IPS-18a (cell line): ENCODE results near the gene LYPD6.

Experiments used
- H3K27ac ChIP-seq: one replicate; pipeline ENCODE4 v1.5.1; 2013; ENCODE audit warnings: low read length
- H3K27me3 ChIP-seq: one replicate; pipeline ENCODE4 v1.6.1; 2013; ENCODE audit warnings: mild to moderate bottlenecking, low read length; ENCODE audit not compliant: control insufficient read depth, insufficient read depth
- H3K36me3 ChIP-seq: one replicate; pipeline ENCODE4 v1.6.1; 2013; ENCODE audit warnings: low read depth, low read length; ENCODE audit not compliant: control insufficient read depth
- H3K4me1 ChIP-seq: one replicate; pipeline ENCODE4 v1.6.1; 2013; ENCODE audit warnings: low read depth, low read length; ENCODE audit not compliant: control insufficient read depth
- H3K4me3 ChIP-seq: one replicate; pipeline ENCODE4 v1.5.1; 2013; ENCODE audit warnings: low read length
- H3K9ac ChIP-seq: one replicate; pipeline ENCODE4 v1.6.1; 2013; ENCODE audit warnings: mild to moderate bottlenecking, low read length, moderate library complexity
- H3K9me3 ChIP-seq: one replicate; pipeline ENCODE4 v1.6.1; 2013; ENCODE audit warnings: low read depth, low read length; ENCODE audit not compliant: control insufficient read depth

LYPD6 gene

GRCh38 chr2:149348291-149348690 lies 17.9 kb downstream of the LYPD6 start:
- Histone ChIP-seq H3K9me3 (no peaks in the 10 kb centered on the region), H3K27ac (no peak overlapping the region), H3K4me3 (no peak overlapping the region), H3K36me3 (no peaks in the 10 kb centered on the region), H3K27me3 (no peaks in the 10 kb centered on the region), H3K4me1 (no peaks in the 10 kb centered on the region), H3K9ac (no peak overlapping the region)

GRCh38 chr2:149353421-149353820 lies 23.0 kb downstream of the LYPD6 start:
- no peak overlapping the region for H3K9ac ChIP-seq

GRCh38 chr2:149355716-149356422 lies 25.5 kb downstream of the LYPD6 start:
- H3K27me3 ChIP-seq, result no peaks in the 10 kb centered on the region
- H3K4me3 ChIP-seq, result no peak overlapping the region
- H3K4me1 ChIP-seq, result peaks cover 6% of the 10 kb centered on the region
- H3K36me3 ChIP-seq, result no peaks in the 10 kb centered on the region
- no peaks in the 10 kb centered on the region for H3K9me3 ChIP-seq
- no peak overlapping the region for H3K27ac ChIP-seq
- H3K9ac ChIP-seq, result no peak overlapping the region

More at GRCh38 chr2:149353421-149353820, 23.0 kb downstream of the LYPD6 start:
- no peak overlapping the region for H3K4me3 ChIP-seq
- no peaks in the 10 kb centered on the region for H3K4me1 ChIP-seq
- no peaks in the 10 kb centered on the region for H3K36me3 ChIP-seq
- H3K9me3 ChIP-seq, result no peaks in the 10 kb centered on the region
- no peaks in the 10 kb centered on the region for H3K27me3 ChIP-seq
- no peak overlapping the region for H3K27ac ChIP-seq

- Histone ChIP-seq H3K4me3 (no peak overlapping the region), H3K27ac (no peak overlapping the region), H3K9ac (no peak overlapping the region), H3K36me3 (no peaks in the 10 kb centered on the region), H3K9me3 (no peaks in the 10 kb centered on the region), H3K4me1 (peaks cover 6% of the 10 kb centered on the region), H3K27me3 (no peaks in the 10 kb centered on the region)
These were observed 26.7 kb downstream of the LYPD6 start for GRCh38 chr2:149357058-149357457.

- Histone ChIP-seq H3K9me3 (no peaks in the 10 kb centered on the region), H3K4me1 (peaks cover 13% of the 10 kb centered on the region), H3K36me3 (no peaks in the 10 kb centered on the region), H3K27me3 (no peaks in the 10 kb centered on the region), H3K27ac (no peak overlapping the region), H3K9ac (no peak overlapping the region), H3K4me3 (no peak overlapping the region)
These were observed 29.7 kb downstream of the LYPD6 start for GRCh38 chr2:149360106-149360505.

GRCh38 chr2:149363958-149364357 lies 33.6 kb downstream of the LYPD6 start:
- Histone ChIP-seq H3K36me3 (no peaks in the 10 kb centered on the region), H3K27me3 (no peaks in the 10 kb centered on the region), H3K27ac (no peak overlapping the region)

GRCh38 chr2:149364839-149365238 lies 34.5 kb downstream of the LYPD6 start:
- Histone ChIP-seq H3K27ac (no peak overlapping the region), H3K4me1 (peaks cover 22% of the 10 kb centered on the region), H3K27me3 (no peaks in the 10 kb centered on the region), H3K36me3 (no peaks in the 10 kb centered on the region), H3K9ac (no peak overlapping the region), H3K4me3 (no peak overlapping the region), H3K9me3 (no peaks in the 10 kb centered on the region)

More at GRCh38 chr2:149363958-149364357, 33.6 kb downstream of the LYPD6 start:
- peaks cover 22% of the 10 kb centered on the region for H3K4me1 ChIP-seq
- H3K9me3 ChIP-seq, result no peaks in the 10 kb centered on the region
- H3K4me3 ChIP-seq, result no peak overlapping the region
- no peak overlapping the region for H3K9ac ChIP-seq

- Histone ChIP-seq H3K27ac (no peak overlapping the region), H3K9ac (no peak overlapping the region), H3K36me3 (no peaks in the 10 kb centered on the region), H3K4me1 (peaks cover 16% of the 10 kb centered on the region), H3K27me3 (no peaks in the 10 kb centered on the region), H3K4me3 (no peak overlapping the region), H3K9me3 (no peaks in the 10 kb centered on the region)
These were observed 35.7 kb downstream of the LYPD6 start for GRCh38 chr2:149365931-149366583.

GRCh38 chr2:149370061-149370775 lies 39.8 kb downstream of the LYPD6 start:
- peaks cover 8% of the 10 kb centered on the region for H3K4me1 ChIP-seq
- no peak overlapping the region for H3K4me3 ChIP-seq
- no peaks in the 10 kb centered on the region for H3K27me3 ChIP-seq

GRCh38 chr2:149371476-149371875 lies 41.1 kb downstream of the LYPD6 start:
- no peaks in the 10 kb centered on the region for H3K9me3 ChIP-seq
- no peak overlapping the region for H3K27ac ChIP-seq
- no peak overlapping the region for H3K4me3 ChIP-seq
- H3K9ac ChIP-seq, result no peak overlapping the region
- no peaks in the 10 kb centered on the region for H3K36me3 ChIP-seq
- peaks cover 14% of the 10 kb centered on the region for H3K4me1 ChIP-seq
- H3K27me3 ChIP-seq, result no peaks in the 10 kb centered on the region

More at GRCh38 chr2:149370061-149370775, 39.8 kb downstream of the LYPD6 start:
- H3K36me3 ChIP-seq, result no peaks in the 10 kb centered on the region
- H3K9me3 ChIP-seq, result no peaks in the 10 kb centered on the region
- H3K27ac ChIP-seq, result no peak overlapping the region
- H3K9ac ChIP-seq, result no peak overlapping the region

- H3K36me3 ChIP-seq, result no peaks in the 10 kb centered on the region
- H3K4me3 ChIP-seq, result no peak overlapping the region
- peaks cover 10% of the 10 kb centered on the region for H3K4me1 ChIP-seq
- H3K9ac ChIP-seq, result no peak overlapping the region
- H3K27me3 ChIP-seq, result no peaks in the 10 kb centered on the region
- H3K9me3 ChIP-seq, result no peaks in the 10 kb centered on the region
- H3K27ac ChIP-seq, result no peak overlapping the region
These were observed 45.5 kb downstream of the LYPD6 start for GRCh38 chr2:149375801-149376361.
